ENCODE results near the gene FGGY. TPM values are rescaled to one million over a fixed set of nuclear protein-coding genes. Genes with fewer than 3 reads are reported as not detected.
"Not testable (repeated sequence)": the region's sequence is repeated elsewhere in the genome, so short reads cannot be mapped to it uniquely, and the experiment has no call there.

Gene FGGY
- polyA plus RNA-seq, 6 donors from 2014 or later = 6.1 to 12.0 (median 7.3) TPM

DNA sequence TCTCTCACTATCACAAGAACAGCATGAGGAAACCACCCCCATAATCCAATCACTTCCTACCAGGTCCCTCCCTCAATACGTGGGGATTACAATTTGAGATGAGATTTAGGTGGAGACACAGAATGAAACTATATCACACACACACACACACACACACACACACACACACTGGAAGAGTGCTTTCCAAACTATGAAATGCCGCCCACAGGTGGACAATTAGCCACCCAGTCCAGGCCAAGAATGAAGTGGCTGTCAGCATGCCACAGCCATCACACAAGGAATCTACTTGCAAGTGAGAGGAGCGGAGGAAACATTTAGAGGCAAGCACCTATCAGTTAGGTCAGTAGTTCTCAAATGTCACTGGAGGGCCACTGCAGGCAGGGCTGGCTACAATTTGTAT lies 412.4 kb downstream of the FGGY start:
- ATAC-seq (ENCODE audit: low read depth in 2 of 2) (no peak), DNase-seq (no peak)
- Mint-ChIP-seq H3K36me3 (peaks cover 5 to 8% of the 10 kb centered on the region in 2 donors), H3K27me3 (no peaks in the 10 kb centered on the region), H3K9me3 (peaks cover 0 to 10% (median 4%) of the 10 kb centered on the region in 7 donors), H3K27ac (no peak overlapping the region), H3K4me3 (no peak overlapping the region), H3K4me1 (no peaks in the 10 kb centered on the region)

DNA sequence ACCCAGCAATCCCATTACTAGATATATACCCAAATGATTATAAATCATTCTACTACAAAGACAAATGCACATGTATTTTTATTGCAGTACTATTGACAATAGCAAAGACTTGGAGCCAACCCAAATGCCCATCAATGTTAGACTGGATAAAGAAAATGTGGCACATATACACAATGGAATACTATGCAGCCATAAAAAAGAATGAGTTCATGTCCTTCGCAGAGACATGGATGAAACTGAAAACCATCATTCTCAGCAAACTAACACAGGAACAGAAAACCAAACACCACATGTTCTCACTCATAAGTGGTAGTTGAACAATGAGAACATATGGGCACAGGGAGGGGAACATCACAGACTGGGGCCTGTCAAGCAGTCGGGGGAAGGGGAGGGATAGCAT lies 414.0 kb downstream of the FGGY start:
- H3K9me3 Mint-ChIP-seq = peaks cover 0 to 10% (median 4%) of the 10 kb centered on the region in 7 donors
- not testable (repeated sequence) for H3K36me3 Mint-ChIP-seq; H3K27me3 Mint-ChIP-seq; H3K4me3 Mint-ChIP-seq; ATAC-seq (ENCODE audit: low read depth in 2 of 2); H3K27ac Mint-ChIP-seq; DNase-seq; H3K4me1 Mint-ChIP-seq

DNA sequence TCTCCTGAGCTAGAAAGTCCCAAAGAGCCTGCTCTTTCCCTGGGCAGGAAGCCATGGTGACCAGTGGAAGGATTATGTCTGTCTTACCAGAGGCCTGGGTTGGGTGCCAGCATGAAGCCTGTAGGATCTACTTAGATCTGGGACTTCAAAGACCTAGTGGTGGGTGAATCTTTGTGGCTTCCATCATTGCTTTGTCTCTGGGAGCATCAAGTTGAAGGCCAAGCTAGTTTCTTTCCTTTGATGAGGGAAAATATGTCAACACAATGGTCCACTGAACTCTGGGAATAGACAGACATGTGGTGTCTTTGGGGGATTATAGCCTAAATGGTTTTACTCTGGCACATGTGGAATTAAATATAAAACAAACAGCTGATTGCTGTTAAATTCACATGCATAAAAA lies 417.3 kb downstream of the FGGY start:
- no peak for ATAC-seq (ENCODE audit: low read depth in 2 of 2)
- Mint-ChIP-seq H3K27me3 (no peaks in the 10 kb centered on the region), H3K4me3 (no peak overlapping the region), H3K9me3 (peaks cover 0 to 10% (median 4%) of the 10 kb centered on the region in 7 donors), H3K27ac (no peak overlapping the region), H3K36me3 (peaks cover 0 to 2% of the 10 kb centered on the region in 2 donors), H3K4me1 (no peaks in the 10 kb centered on the region)
- DNase-seq = no peak

DNA sequence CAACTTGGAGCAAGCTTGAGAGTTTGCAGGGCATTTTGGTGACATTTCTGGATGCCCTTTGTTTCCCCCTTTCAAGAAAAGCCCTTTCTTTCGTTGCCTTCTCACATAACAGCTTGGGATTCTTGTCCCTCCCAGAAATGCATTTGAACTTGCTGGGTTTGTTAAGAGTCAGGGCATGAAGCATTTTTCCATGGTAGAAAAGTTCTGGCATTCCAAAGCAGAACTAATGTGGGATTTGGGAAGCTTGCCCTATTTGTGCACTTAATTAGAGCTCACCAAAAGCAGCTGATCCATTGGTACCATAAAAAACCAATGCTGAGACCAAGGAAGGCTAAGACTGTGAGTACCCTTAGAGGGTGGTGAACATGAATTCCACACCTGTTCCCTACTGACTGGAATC lies 418.1 kb downstream of the FGGY start:
- DNase-seq (no peak), ATAC-seq (ENCODE audit: low read depth in 2 of 2) (no peak)
- H3K27ac Mint-ChIP-seq = no peak overlapping the region

DNA sequence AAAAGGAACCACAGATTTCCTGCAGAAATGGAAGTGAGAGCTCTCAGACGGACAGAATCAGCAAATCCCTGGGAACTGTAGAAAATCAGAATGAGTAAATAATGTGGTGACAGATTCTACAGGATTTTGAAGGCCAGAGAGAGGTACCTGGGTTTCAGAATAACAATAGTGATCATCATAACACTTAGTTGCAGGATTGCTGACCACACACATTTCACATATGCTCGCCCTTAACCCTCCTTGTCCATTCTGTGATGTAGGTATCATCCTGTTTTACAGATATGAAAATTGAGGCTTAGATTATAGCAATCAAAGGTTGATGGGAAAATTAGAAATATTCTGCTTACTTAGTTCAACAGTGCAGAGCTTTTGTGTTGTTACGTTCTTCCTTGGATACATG lies 419.9 kb downstream of the FGGY start:
- ATAC-seq (ENCODE audit: low read depth in 2 of 2) (no peak), DNase-seq (no peak)
- Mint-ChIP-seq H3K4me1 (no peaks in the 10 kb centered on the region), H3K4me3 (no peak overlapping the region), H3K27ac (peak overlapping the region in 1 of 6 donors; percentile 55), H3K36me3 (no peaks in the 10 kb centered on the region), H3K27me3 (no peaks in the 10 kb centered on the region), H3K9me3 (peaks cover 0 to under 1% (median 0%) of the 10 kb centered on the region in 7 donors)

More for the DNA sequence above, 418.1 kb downstream of the FGGY start:
- Mint-ChIP-seq H3K27me3 (no peaks in the 10 kb centered on the region), H3K36me3 (no peaks in the 10 kb centered on the region), H3K9me3 (peaks cover 0 to 10% (median 4%) of the 10 kb centered on the region in 7 donors), H3K4me1 (no peaks in the 10 kb centered on the region), H3K4me3 (no peak overlapping the region)

DNA sequence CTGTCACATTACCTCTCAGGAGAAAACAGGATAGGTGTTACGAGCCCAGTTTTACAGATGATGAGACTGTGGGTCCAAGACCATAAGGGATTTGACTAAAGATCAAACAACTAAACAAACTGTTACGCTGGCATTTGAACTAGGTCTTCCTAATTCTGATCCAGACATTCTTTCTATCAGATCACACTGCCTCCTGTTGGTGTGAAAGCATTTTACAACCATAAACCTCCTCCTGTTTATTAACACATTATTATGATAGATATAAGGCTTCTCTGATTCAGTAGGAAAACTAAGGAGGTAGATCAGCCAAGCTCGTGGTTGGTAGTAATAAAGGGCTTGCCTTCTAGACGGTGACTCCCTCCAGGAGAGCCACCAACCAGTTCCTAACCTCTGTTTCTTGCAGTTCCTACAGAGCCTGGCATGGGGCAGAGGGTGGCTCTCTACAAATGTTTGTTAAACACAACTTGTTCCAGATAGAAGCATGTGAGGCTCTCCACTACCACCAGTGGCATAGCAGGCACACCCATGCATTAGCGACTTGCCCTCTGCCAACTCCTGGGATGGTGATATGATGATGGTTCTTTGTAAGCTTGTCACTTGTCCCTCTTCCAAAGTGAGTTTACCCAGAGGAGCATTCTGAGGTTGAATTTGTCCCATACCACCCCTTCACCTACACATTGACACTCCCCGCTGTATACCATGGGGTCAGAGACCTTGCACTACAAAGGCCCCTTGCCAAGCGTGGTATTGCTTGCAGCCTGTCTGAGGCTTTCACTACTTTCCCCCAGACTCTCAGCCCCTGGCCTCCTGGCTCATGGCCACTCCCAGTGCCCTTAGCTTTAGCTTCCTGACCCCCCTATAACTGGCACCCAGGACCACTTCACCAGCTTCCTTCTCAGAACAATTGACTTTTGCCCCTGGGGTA lies 421.4 kb downstream of the FGGY start:
- H3K36me3 Mint-ChIP-seq = peaks cover 0 to 3% of the 10 kb centered on the region in 2 donors
- peak overlapping the region in 1 of 6 donors; percentile 52 for H3K27ac Mint-ChIP-seq
- H3K4me1 Mint-ChIP-seq = no peaks in the 10 kb centered on the region
- peaks cover 0 to 4% (median 1%) of the 10 kb centered on the region in 7 donors for H3K9me3 Mint-ChIP-seq
- ATAC-seq (ENCODE audit: low read depth in 2 of 2) (no peak), DNase-seq (no peak)
- H3K27me3 Mint-ChIP-seq = no peaks in the 10 kb centered on the region
- H3K4me3 Mint-ChIP-seq = no peak overlapping the region

DNA sequence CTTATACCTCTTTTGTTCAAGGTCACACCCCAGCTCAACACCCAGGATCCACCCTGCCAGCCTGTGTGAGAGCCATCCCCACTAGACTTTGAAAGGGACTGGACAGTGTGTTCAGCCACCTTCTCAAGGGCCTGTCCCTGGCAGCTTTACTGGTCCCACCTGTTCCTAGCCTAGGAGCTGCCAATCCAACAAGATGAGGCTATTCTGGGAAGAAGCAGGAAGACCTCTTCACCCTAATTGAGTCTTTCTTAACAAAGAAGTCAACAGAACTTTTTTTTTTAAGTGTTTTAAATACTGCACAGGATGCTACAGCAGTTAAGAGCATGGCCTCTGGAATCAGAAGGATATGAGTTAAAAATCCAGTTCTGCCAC lies 422.1 kb downstream of the FGGY start:
- H3K4me3 Mint-ChIP-seq = no peak overlapping the region
- H3K36me3 Mint-ChIP-seq = peaks cover 0 to 4% of the 10 kb centered on the region in 2 donors
- H3K27me3 Mint-ChIP-seq = no peaks in the 10 kb centered on the region
- H3K9me3 Mint-ChIP-seq = peaks cover 0 to 6% (median 2%) of the 10 kb centered on the region in 7 donors
- H3K27ac Mint-ChIP-seq = no peak overlapping the region
- ATAC-seq (ENCODE audit: low read depth in 2 of 2) (no peak), DNase-seq (no peak)
- no peaks in the 10 kb centered on the region for H3K4me1 Mint-ChIP-seq

DNA sequence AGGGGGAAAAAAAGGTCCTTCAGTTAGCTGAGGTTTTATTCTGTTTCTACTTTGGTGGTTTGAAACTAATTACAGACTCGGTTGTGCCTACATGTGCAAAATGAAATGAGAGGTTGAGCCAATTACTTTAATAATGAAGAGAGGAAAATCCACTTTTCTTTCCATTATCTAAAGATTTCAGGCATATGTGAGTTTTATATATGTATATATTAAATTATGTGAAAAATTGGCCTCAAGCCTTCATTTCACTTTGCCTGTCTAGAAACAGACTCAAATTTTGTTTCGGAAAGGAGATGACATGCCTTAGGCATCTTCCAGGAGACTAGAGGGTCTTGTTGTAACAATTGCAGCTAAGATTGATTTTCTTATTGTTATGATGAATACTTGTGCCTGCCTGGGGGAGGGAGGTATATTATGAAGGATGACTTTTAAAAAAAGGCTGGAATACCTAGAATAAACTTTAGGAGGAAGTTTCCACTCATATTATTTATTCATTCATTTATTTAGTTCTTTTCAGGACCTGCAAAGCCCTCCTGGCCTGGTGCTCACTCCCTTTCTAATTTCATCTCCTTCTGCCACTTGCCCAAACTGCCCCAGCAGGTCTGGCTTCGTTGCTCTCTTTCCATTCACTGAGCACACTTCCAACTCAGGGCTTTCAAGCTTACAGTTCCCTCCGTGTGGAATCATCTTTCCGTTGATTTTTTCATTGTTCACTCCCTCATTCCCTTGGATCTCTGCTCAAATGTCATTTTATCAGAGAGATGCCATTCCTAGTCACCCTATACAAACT lies 423.6 kb downstream of the FGGY start:
- peaks cover 0 to 6% (median 2%) of the 10 kb centered on the region in 7 donors for H3K9me3 Mint-ChIP-seq
- H3K4me3 Mint-ChIP-seq = no peak overlapping the region
- H3K4me1 Mint-ChIP-seq = no peaks in the 10 kb centered on the region
- DNase-seq (no peak), ATAC-seq (ENCODE audit: low read depth in 2 of 2) (no peak)
- H3K27ac Mint-ChIP-seq = peak overlapping the region in 2 of 6 donors; percentile 33 to 88
- peaks cover 0 to 4% of the 10 kb centered on the region in 2 donors for H3K36me3 Mint-ChIP-seq
- H3K27me3 Mint-ChIP-seq = no peaks in the 10 kb centered on the region

DNA sequence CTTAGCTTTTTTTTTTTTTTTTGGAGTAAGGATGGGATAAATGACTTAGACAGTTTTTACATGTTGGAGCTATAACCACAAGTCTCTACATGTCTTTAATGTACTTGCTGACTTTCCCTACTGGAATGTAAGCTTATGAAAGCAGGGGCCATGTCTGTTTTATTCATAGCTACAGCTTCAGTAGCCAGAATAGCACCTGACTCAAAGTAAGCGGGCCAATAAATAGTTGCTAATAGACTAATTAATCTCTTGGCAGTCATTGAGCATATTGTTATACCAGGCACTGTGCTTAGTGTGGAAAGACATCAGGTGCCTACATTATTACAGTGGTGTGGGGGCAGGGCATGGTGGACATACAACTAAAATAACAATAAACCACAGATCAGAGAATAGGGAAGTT lies 433.4 kb downstream of the FGGY start:
- Mint-ChIP-seq H3K27ac (peak overlapping the region in 1 of 6 donors; percentile 3), H3K4me3 (no peak overlapping the region), H3K27me3 (peaks cover 0 to 3% (median 0%) of the 10 kb centered on the region in 3 donors), H3K4me1 (no peaks in the 10 kb centered on the region), H3K9me3 (peaks cover 0 to 3% (median 0%) of the 10 kb centered on the region in 7 donors), H3K36me3 (peaks cover 5 to 7% of the 10 kb centered on the region in 2 donors)
- ATAC-seq (ENCODE audit: low read depth in 2 of 2) (no peak), DNase-seq (no peak)

DNA sequence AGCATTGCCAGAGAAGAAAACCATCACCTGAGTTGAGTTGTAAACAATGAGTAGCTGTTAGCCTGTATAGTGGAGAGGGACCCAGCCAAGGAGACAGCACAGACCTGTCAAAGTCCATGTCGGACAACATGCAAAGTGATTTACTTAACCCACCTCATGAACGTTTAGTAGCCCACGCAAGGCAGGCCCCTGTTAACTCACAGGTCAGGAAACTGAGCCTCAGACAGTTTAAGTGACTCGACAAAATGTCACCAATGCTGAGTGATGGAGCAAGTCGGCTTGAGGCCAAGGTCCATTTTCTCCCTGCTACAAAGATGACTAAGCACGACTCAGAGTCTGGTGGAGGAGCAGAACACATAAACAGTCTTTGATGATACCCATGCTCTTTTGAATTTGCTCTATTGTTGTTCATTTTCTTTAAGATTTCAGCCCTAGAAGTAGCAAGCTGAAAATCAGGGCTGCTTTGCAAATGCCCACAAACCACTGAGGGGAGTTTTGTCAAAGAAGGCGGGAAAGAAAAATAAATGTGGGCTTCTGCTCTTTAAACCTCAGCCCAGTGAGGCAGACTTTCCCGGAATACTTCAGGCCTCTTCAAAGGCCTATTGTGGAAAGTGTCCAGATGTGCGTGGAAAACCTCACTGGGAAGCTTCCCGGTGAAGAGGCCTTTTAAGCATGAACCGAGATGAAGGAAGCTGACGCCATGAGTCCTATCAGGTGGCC lies 434.0 kb downstream of the FGGY start:
- Mint-ChIP-seq H3K4me3 (no peak overlapping the region), H3K27me3 (peaks cover 0 to 3% (median 0%) of the 10 kb centered on the region in 3 donors), H3K27ac (peak overlapping the region in 2 of 6 donors; percentile 3 to 5), H3K4me1 (no peaks in the 10 kb centered on the region), H3K36me3 (peaks cover 9 to 11% of the 10 kb centered on the region in 2 donors), H3K9me3 (peaks cover 0 to 6% (median 1%) of the 10 kb centered on the region in 7 donors)
- ATAC-seq (ENCODE audit: low read depth in 2 of 2) (no peak), DNase-seq (no peak)

DNA sequence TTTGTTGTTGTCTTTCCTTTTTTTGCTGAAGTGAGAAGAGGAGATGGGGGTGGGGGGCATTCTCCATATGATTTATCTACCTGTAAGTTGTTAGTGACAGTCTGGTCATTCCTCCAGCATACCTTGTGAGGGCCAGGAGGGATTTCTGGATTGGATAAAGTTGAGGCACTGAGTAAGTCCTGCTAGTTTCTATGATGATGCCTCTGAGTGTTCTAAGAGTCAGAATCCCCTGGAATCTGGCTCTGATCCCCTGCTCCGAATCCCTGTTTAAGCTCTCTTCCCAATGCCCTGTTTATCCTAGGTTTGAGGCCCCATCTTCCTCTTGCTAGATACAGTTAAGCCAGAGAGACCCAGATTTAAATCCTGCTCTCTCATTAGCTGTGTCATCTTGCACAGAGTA lies 434.7 kb downstream of the FGGY start:
- H3K27ac Mint-ChIP-seq = peak overlapping the region in 1 of 6 donors; percentile 19
- ATAC-seq (ENCODE audit: low read depth in 2 of 2) (no peak), DNase-seq (no peak)
- H3K27me3 Mint-ChIP-seq = peaks cover 0 to 3% (median 0%) of the 10 kb centered on the region in 3 donors
- no peak overlapping the region for H3K4me3 Mint-ChIP-seq
- H3K9me3 Mint-ChIP-seq = peaks cover 5 to 13% (median 8%) of the 10 kb centered on the region in 7 donors
- H3K36me3 Mint-ChIP-seq = peaks cover 16 to 18% of the 10 kb centered on the region in 2 donors
- no peaks in the 10 kb centered on the region for H3K4me1 Mint-ChIP-seq

DNA sequence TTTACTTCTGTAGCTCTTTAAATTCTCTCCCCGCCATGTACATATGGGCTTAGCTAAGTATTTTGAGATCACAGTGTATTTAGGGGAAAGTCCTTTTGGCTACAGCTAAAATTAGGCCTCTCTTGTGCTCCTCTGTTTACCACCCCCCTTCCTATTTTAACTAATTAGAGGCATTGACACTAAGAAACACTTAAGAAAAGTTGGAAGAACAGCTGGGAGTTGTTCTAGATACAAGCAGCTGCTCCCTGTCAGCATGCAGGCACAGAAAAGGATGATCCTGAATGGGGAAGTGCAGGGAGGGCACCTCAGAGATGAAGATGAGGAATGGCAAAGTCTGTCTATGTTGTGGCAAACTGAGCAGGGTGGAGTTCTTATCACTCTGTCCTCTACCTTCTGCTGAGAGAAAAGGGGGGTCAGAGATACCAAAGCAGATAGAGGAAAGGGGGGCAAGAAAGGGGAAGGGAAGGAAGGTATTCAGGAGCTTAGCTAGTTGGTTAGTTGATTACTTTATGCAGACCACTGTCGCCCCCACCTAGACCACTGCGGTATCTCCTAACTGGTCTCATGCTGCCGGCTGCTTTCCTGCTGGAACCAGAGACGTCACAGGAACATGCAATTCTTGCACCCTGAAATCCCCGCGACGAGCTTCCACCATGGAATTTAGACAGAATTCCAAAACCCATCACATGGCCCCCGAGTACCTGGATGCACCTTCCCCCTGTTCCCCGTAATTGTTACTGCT lies 435.5 kb downstream of the FGGY start:
- Mint-ChIP-seq H3K9me3 (peaks cover 6 to 14% (median 8%) of the 10 kb centered on the region in 7 donors), H3K4me3 (no peak overlapping the region), H3K27me3 (peaks cover 0 to 3% (median 0%) of the 10 kb centered on the region in 3 donors), H3K4me1 (no peaks in the 10 kb centered on the region), H3K27ac (no peak overlapping the region), H3K36me3 (peaks cover 17 to 21% of the 10 kb centered on the region in 2 donors)
- DNase-seq (no peak), ATAC-seq (ENCODE audit: low read depth in 2 of 2) (no peak)
